Tibial nerve (tissue), 3 donors: ENCODE results near the gene PSKH1.

ENCODE experiments used
- CTCF ChIP-seq, 5 experiments: fragments of 200-600 bp in 3 of 5; fragments of 450-650 bp in 2 of 5; sonication (generic) in 3 of 5; IDR thresholded peaks; one replicate each; pipeline ENCODE4 v1.5.1; 2016 to 2019; ENCODE audit warnings: antibody characterized with exemption in 5 of 5, mild to moderate bottlenecking in 3 of 5, moderate library complexity in 2 of 5
- POLR2A ChIP-seq, 2 donors: fragments of 450-650 bp; IDR thresholded peaks; one replicate each; pipeline ENCODE4 v1.6.1; 2017; ENCODE audit warnings: antibody characterized with exemption in 2 of 2, mild to moderate bottlenecking in 2 of 2, moderate library complexity in 2 of 2

GRCh38 chr16:67917852-67918236 lies 24.8 kb downstream of the PSKH1 start:
- TF ChIP-seq CTCF (IDR thresholded peaks at IDR 0.05) (no peak), POLR2A (IDR thresholded peaks at IDR 0.05) (no peak)
